PFSK-1 (cell line): ENCODE measurements around the gene ERGIC1.

Experiments
- FOXP2 ChIP-seq: optimal IDR thresholded peaks from 2 replicates; pipeline ENCODE3; 2011; ENCODE audit warnings: borderline replicate concordance, control low read depth, inconsistent platforms; ENCODE audit not compliant: insufficient read depth; ENCODE audit errors: extremely low read length, extremely low read depth
- POLR2AphosphoS5 ChIP-seq: IDR thresholded peaks from 2 replicates; pipeline ENCODE4 v1.6.1; 2012; ENCODE audit warnings: low read depth, mild to moderate bottlenecking, control low read depth, low read length, moderate library complexity
- SIN3A ChIP-seq: IDR thresholded peaks from 2 replicates; pipeline ENCODE4 v1.6.1; 2012; ENCODE audit warnings: mild to moderate bottlenecking, low read length, moderate library complexity, borderline replicate concordance; ENCODE audit not compliant: insufficient read depth
- TAF1 ChIP-seq: IDR thresholded peaks from 2 replicates; pipeline ENCODE4 v1.6.1; 2012; ENCODE audit warnings: low read length, control low read depth, borderline replicate concordance; ENCODE audit not compliant: insufficient read depth
- TF ChIP-seq, protein P1 (sequence below), 2 experiments: IDR thresholded peaks; 2 replicates each; pipeline versions ENCODE4 v1.6.1 to v1.8.0; 2011 to 2012; ENCODE audit warnings: low read depth in 2 of 2, low read length in 2 of 2, control low read depth in 1 of 2, inconsistent platforms in 1 of 2, mild to moderate bottlenecking in 1 of 2, moderate library complexity in 1 of 2; ENCODE audit not compliant: insufficient read depth in 1 of 2

ERGIC1 gene

DNA sequence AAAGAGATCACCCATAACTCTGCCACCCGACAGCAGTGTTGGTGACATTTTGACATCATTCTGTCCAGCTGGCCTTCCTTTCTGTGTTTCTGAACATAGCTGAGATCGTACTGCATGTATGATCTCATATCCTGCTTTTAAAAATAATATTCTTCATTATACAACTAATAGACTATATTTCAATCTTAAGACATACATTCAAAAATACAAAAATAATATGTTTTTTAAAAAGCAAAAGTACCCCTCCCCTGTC is 77.5 kb downstream of the ERGIC1 start:
- TF ChIP-seq SIN3A (no peak), TAF1 (no peak), FOXP2 (no peak), POLR2AphosphoS5 (no peak)
- TF ChIP-seq, protein P1, sequence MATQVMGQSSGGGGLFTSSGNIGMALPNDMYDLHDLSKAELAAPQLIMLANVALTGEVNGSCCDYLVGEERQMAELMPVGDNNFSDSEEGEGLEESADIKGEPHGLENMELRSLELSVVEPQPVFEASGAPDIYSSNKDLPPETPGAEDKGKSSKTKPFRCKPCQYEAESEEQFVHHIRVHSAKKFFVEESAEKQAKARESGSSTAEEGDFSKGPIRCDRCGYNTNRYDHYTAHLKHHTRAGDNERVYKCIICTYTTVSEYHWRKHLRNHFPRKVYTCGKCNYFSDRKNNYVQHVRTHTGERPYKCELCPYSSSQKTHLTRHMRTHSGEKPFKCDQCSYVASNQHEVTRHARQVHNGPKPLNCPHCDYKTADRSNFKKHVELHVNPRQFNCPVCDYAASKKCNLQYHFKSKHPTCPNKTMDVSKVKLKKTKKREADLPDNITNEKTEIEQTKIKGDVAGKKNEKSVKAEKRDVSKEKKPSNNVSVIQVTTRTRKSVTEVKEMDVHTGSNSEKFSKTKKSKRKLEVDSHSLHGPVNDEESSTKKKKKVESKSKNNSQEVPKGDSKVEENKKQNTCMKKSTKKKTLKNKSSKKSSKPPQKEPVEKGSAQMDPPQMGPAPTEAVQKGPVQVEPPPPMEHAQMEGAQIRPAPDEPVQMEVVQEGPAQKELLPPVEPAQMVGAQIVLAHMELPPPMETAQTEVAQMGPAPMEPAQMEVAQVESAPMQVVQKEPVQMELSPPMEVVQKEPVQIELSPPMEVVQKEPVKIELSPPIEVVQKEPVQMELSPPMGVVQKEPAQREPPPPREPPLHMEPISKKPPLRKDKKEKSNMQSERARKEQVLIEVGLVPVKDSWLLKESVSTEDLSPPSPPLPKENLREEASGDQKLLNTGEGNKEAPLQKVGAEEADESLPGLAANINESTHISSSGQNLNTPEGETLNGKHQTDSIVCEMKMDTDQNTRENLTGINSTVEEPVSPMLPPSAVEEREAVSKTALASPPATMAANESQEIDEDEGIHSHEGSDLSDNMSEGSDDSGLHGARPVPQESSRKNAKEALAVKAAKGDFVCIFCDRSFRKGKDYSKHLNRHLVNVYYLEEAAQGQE (IDR thresholded peaks at IDR 0.05; ENCODE audit: insufficient read depth in 1 of 2, low read depth in 2 of 2, low read length in 2 of 2), result no peak

DNA sequence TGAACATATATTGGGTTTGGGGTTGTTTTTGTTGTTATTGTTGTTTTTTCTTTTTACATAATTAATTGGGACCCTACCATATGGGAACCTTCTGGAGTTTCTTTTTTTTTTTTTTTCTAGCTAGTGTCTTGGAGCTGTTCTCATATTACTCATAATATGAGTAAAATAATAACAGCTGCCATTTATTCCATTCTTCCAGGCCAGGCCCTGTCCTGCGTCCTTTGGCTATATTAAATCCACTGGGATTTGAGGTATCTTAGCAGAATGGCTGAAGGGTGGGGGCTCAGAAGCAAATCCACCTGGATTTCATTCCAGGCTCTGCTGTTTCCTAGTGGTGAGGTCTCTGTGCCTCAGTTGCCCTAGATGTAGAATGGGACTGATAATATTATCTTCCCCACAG is 77.9 kb downstream of the ERGIC1 start:
- TF ChIP-seq POLR2AphosphoS5 (no peak), TAF1 (no peak), FOXP2 (no peak), SIN3A (no peak)
- TF ChIP-seq, protein P1 (IDR thresholded peaks at IDR 0.05; ENCODE audit: insufficient read depth in 1 of 2, low read depth in 2 of 2, low read length in 2 of 2), result no peak

DNA sequence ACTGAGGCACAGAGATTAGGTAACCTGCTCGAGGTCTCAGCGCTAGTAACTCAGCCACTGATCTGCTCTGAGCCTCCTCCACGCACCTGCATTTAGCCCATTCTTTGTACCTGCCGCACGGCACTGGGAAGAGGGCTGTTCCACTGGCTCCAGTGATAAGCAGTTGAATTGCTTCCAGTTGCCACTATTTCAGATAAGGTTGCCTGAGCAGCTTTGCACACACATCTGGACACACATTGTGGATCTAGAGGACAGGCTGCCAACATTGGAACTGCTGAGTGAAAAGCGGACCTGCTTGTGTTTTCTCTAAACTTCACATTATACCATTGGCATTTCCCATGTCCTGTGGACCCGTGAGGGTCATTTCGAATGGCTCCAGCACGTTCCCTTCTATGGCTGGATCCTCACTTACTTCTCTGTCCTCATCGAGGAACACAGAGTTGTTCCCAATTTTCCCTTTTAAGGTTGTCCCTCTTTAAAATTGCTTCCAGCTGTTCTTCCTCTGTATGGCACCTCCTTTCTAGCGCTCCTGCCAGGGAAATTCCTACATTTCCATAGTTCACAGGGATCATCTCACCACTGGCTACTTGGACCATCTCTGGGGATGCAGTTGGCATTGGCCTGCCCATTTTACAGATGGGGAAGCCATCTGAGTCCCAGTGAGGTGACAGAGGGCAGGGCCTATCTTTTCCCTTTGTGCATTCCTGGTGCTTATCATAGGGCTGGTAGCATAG is 79.2 kb downstream of the ERGIC1 start:
- no peak for TF ChIP-seq FOXP2
- no peak for TF ChIP-seq POLR2AphosphoS5
- TF ChIP-seq, protein P1 (IDR thresholded peaks at IDR 0.05; ENCODE audit: insufficient read depth in 1 of 2, low read depth in 2 of 2, low read length in 2 of 2), result no peak
- TF ChIP-seq SIN3A, result no peak

DNA sequence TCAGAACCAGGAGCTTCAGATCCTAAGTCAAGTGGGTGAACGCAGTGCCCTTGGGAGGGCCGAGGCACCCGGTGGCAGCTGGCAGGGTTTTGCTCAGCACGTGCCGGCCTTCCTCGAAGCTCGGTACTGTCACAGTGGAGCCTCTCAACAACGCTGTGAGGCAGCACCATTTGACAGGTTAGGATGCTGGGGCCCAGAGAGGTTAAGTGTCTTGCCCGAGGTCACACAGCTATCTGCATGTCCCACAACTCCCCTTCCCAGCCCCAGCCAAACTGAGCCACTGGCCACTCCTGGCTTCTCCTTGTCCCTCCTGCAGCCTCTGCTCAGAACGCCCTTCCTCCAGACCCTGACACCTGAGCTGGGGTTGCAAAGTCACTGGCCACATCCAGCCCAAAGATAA is 81.5 kb downstream of the ERGIC1 start:
- TF ChIP-seq POLR2AphosphoS5 (no peak), TAF1 (no peak), SIN3A (no peak), FOXP2 (no peak)
- TF ChIP-seq, protein P1 (IDR thresholded peaks at IDR 0.05; ENCODE audit: insufficient read depth in 1 of 2, low read depth in 2 of 2, low read length in 2 of 2), result no peak
